ENCODE measurements around the gene CCDC57.

DNA sequence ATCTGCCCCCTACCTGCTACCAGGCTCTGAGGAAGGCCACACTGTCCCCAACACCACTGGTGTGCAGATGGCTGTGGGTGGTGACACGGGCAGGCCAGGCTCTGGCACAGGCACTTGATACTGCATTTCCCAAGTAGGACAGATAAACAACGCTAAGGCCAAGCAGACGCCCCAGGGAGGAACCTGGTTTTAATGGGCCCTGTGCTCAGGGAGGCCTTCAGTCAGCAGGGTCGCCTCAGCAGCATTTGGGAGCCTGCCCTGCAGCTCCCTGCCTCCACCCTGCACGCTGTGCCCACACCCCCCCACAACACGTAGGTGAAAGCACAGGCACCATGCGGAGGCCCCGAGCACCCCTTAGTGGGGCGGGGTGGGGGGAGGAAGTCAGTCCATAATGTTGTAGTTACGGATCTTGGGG, 111.3 kb downstream of the CCDC57 start:
- TF ChIP-seq, protein P1, sequence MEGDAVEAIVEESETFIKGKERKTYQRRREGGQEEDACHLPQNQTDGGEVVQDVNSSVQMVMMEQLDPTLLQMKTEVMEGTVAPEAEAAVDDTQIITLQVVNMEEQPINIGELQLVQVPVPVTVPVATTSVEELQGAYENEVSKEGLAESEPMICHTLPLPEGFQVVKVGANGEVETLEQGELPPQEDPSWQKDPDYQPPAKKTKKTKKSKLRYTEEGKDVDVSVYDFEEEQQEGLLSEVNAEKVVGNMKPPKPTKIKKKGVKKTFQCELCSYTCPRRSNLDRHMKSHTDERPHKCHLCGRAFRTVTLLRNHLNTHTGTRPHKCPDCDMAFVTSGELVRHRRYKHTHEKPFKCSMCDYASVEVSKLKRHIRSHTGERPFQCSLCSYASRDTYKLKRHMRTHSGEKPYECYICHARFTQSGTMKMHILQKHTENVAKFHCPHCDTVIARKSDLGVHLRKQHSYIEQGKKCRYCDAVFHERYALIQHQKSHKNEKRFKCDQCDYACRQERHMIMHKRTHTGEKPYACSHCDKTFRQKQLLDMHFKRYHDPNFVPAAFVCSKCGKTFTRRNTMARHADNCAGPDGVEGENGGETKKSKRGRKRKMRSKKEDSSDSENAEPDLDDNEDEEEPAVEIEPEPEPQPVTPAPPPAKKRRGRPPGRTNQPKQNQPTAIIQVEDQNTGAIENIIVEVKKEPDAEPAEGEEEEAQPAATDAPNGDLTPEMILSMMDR (IDR thresholded peaks at IDR 0.05; ENCODE audit: borderline replicate concordance, extremely low read depth, low read length, poor library complexity, severe bottlenecking) = no peak
- no peak for TF ChIP-seq EZH2 (IDR thresholded peaks at IDR 0.05; ENCODE audit: borderline replicate concordance, low read depth, low read length, severe bottlenecking)
